ENCODE measurements around the gene METTL4.

- no peak for TF ChIP-seq POLR2A (IDR thresholded peaks at IDR 0.05; ENCODE audit: low read length)
- no peak for TF ChIP-seq GATA1 (IDR thresholded peaks at IDR 0.05; ENCODE audit: low read depth, low read length)
Measured at GRCh38 chr18:2502880-2503279, 68.4 kb downstream of the METTL4 start.
